ENCODE data around the gene TBCA. TPM values are rescaled to one million over a fixed set of nuclear protein-coding genes. Genes with fewer than 3 reads are reported as not detected.
"Not testable (repeated sequence)": the region's sequence is repeated elsewhere in the genome, so short reads cannot be mapped to it uniquely, and the experiment has no call there.

The TBCA gene
- total RNA-seq, 1 experiment from 2014 or later = 207 TPM

GRCh38 chr5:77773734-77774280 is 2.3 kb downstream of the TBCA start:
- DNase-seq (ENCODE audit: low read depth) = no peak

GRCh38 chr5:77772729-77773128 is 3.4 kb downstream of the TBCA start:
- DNase-seq (ENCODE audit: low read depth) = no peak

GRCh38 chr5:77771452-77771851 is 4.7 kb downstream of the TBCA start:
- DNase-seq (ENCODE audit: low read depth) = no peak

- peak; percentile 13 for DNase-seq (ENCODE audit: low read depth)
Measured at GRCh38 chr5:77770293-77771005, 5.7 kb downstream of the TBCA start.

GRCh38 chr5:77768978-77769377 is 7.2 kb downstream of the TBCA start:
- no peak for DNase-seq (ENCODE audit: low read depth)

- no peak for DNase-seq (ENCODE audit: low read depth)
Measured at GRCh38 chr5:77767301-77767700, 8.8 kb downstream of the TBCA start.

GRCh38 chr5:77761606-77762005 is 14.5 kb downstream of the TBCA start:
- DNase-seq (ENCODE audit: low read depth) = no peak

- no peak for DNase-seq (ENCODE audit: low read depth)
Measured at GRCh38 chr5:77758141-77758938, 17.8 kb downstream of the TBCA start.

GRCh38 chr5:77751328-77752023 is 24.7 kb downstream of the TBCA start:
- no peak for DNase-seq (ENCODE audit: low read depth)

- DNase-seq (ENCODE audit: low read depth) = not testable (repeated sequence)
Measured at GRCh38 chr5:77750928-77751327, 25.2 kb downstream of the TBCA start.

GRCh38 chr5:77748160-77748559 is 28.0 kb downstream of the TBCA start:
- no peak for DNase-seq (ENCODE audit: low read depth)

GRCh38 chr5:77744116-77744515 is 32.0 kb downstream of the TBCA start:
- DNase-seq (ENCODE audit: low read depth) = no peak

- DNase-seq (ENCODE audit: low read depth) = peak; percentile 7
Measured at GRCh38 chr5:77743181-77743580, 33.0 kb downstream of the TBCA start.

- DNase-seq (ENCODE audit: low read depth) = no peak
Measured at GRCh38 chr5:77741608-77742007, 34.5 kb downstream of the TBCA start.

GRCh38 chr5:77734885-77735284 is 41.3 kb downstream of the TBCA start:
- no peak for DNase-seq (ENCODE audit: low read depth)

- no peak for DNase-seq (ENCODE audit: low read depth)
Measured at GRCh38 chr5:77733130-77733529, 43.0 kb downstream of the TBCA start.

- no peak for DNase-seq (ENCODE audit: low read depth)
Measured at GRCh38 chr5:77727190-77727589, 48.9 kb downstream of the TBCA start.

GRCh38 chr5:77725616-77726015 is 50.5 kb downstream of the TBCA start:
- no peak for DNase-seq (ENCODE audit: low read depth)

GRCh38 chr5:77724934-77725333 is 51.2 kb downstream of the TBCA start:
- DNase-seq (ENCODE audit: low read depth) = no peak

GRCh38 chr5:77719666-77720363 is 56.3 kb downstream of the TBCA start:
- no peak for DNase-seq (ENCODE audit: low read depth)

GRCh38 chr5:77718934-77719610 is 57.1 kb downstream of the TBCA start:
- DNase-seq (ENCODE audit: low read depth) = no peak

Data from HT1080 (cell line).